Activated CD8-positive, alpha-beta memory T cell treated with anti-CD3 and anti-CD28 coated beads, Interleukin-2, amount 10 ng/mL, durations not matched to agents 7 days and 5 days (primary cell): ENCODE measurements around the gene FKBP1B. TPM values are rescaled to one million over a fixed set of nuclear protein-coding genes. Genes with fewer than 3 reads are reported as not detected.

Experiments
- ATAC-seq: fragments of 150-1000 bp; cut with Tn5 transposase; one replicate; pipeline ENCODE4 v1.10.0; 2021; ENCODE audit warnings: moderate library complexity
- CTCF ChIA-PET: fragments of 350-600 bp; sonication (Branson Sonifier 250); formaldehyde crosslinking; loops from one replicate; lab custom pipeline; 2021; ENCODE audit warnings: antibody characterized with exemption; lab: Charles Lee
- DNase-seq: peaks from one replicate; pipeline ENCODE4 v3.0.0-alpha.2; 2020
- H3K27ac Mint-ChIP-seq: one replicate; pipeline ENCODE4 v1.8.0; 2021; ENCODE audit warnings: mild to moderate bottlenecking, mixed read lengths
- H3K27me3 Mint-ChIP-seq: one replicate; pipeline ENCODE4 v1.8.0; 2021; ENCODE audit warnings: mixed read lengths
- H3K36me3 Mint-ChIP-seq: one replicate; pipeline ENCODE4 v1.8.0; 2021; ENCODE audit warnings: mild to moderate bottlenecking, mixed read lengths
- H3K4me1 Mint-ChIP-seq: one replicate; pipeline ENCODE4 v1.8.0; 2021; ENCODE audit warnings: mixed read lengths
- H3K4me3 Mint-ChIP-seq: one replicate; pipeline ENCODE4 v1.8.0; 2021; ENCODE audit warnings: mild to moderate bottlenecking, moderate library complexity, mixed read lengths
- H3K9me3 Mint-ChIP-seq: one replicate; pipeline ENCODE4 v1.8.0; 2022; ENCODE audit warnings: low read depth, mixed read lengths
- total RNA-seq, 2 experiments: library from RNA; stranded (reverse); gene quantifications; one replicate each; pipeline ENCODE4 v1.2.3, GENCODE V29; 2021

The FKBP1B gene
- total RNA-seq, 2 experiments from 2014 or later = 4.6 to 5.5 TPM

DNA sequence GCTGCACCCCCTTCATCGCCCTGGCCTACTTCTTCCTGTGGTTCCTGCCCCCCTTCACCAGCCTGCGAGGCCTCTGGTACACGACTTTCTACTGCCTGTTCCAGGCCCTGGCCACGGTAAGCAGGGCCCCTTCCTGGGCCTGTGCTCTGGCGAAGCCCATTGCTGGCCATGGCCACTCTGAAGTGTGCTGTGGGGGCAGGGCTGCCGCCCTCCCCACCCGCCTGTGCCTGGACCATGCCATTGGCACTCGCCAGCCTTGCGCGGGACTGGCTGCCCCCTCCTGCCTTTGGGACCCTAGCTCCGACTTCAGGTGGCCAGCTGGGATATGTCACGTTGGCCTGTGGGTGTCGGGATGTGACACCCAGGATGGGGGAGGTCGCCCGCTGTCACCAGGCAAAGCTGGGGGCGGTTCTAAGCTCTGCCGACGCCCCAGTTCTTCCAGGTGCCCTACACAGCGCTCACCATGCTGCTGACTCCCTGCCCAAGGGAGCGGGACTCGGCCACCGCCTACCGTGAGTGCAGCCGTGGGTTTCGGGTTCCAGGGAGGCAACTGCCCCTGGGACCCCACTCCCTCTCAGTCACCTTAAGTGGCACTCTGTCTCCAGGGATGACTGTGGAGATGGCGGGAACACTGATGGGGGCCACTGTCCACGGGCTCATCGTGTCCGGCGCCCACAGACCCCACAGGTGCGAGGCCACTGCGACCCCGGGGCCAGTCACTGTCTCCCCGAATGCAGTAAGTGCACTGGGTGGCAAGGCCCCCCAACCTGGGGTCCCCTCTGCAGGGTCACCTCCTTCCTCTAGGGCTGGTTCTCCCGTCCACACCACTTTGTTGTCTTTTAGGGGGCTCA lies 32.5 kb upstream of the FKBP1B start:
- Mint-ChIP-seq H3K27me3 (peaks cover 7% of the 10 kb centered on the region), H3K36me3 (no peaks in the 10 kb centered on the region), H3K4me1 (no peaks in the 10 kb centered on the region), H3K4me3 (no peak overlapping the region), H3K9me3 (no peaks in the 10 kb centered on the region), H3K27ac (no peak overlapping the region)
- CTCF ChIA-PET = no interaction called here
- no peak for ATAC-seq
- DNase-seq = no peak

DNA sequence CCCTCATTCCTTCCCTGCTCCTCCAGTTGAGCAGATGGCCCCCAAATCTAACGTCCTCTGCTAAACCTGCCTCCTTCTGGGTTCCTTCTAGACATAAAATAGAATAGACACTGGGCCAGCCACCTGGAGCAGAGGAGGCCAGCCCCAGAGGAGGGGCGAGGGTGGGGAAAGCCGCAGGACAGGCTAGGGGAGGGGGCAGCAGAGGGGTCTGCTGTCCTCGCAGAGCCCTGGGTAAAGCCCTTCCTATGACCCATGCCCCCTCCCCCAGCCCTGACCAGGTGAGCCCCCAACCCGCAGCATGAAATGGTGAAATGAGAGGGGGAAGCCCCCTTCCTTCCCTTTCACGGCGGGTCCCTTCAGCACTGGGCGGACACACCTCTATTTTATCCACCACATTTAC lies 31.8 kb upstream of the FKBP1B start:
- no peak for ATAC-seq
- no peaks in the 10 kb centered on the region for H3K9me3 Mint-ChIP-seq
- no peak overlapping the region for H3K27ac Mint-ChIP-seq
- H3K36me3 Mint-ChIP-seq = no peaks in the 10 kb centered on the region
- H3K4me3 Mint-ChIP-seq = no peak overlapping the region
- CTCF ChIA-PET = no interaction called here
- no peak for DNase-seq
- peaks cover 2% of the 10 kb centered on the region for H3K27me3 Mint-ChIP-seq
- no peaks in the 10 kb centered on the region for H3K4me1 Mint-ChIP-seq

DNA sequence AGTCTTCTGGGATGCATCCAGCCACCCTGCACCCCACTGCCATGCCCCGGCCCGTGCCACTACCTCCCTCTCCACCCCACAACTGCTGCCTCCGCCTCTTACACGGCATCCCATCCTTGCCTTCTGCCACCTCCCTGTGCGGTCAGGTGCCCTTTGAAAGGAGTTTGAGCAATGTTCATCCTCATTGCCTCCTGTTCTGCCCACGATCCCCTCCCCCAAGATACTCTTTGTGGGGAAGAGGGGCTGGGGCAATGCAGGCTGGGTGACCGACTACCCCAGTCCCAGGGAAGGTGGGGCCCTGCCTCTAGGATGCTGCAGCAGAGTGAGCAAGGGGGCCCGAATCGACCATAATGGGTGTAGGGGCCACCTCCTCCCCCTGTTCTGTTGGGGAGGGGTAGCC lies 31.3 kb upstream of the FKBP1B start:
- Mint-ChIP-seq H3K9me3 (no peaks in the 10 kb centered on the region), H3K27ac (no peak overlapping the region), H3K4me1 (no peaks in the 10 kb centered on the region), H3K36me3 (no peaks in the 10 kb centered on the region), H3K4me3 (no peak overlapping the region), H3K27me3 (no peaks in the 10 kb centered on the region)
- no peak for ATAC-seq
- CTCF ChIA-PET = no interaction called here
- DNase-seq = no peak

DNA sequence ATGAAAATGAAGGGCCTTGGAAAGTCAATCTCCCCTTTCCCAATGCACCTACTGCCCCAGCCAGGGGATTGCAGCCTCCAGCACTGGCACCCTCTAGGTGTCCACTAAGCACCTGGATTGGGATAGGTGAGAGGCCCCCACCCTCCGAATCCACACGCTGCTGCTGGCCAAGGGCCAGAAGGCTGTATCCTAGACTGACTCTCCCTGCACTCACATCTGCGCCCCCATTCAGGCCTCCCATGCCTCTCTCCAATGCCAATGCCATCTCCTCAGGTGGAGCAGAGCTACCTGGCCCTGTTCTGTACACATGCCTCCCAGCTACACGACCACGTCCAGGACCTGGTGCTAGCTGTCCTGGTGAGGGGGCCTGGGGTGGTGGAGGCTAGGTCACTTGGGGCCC lies 29.8 kb upstream of the FKBP1B start:
- no peaks in the 10 kb centered on the region for H3K4me1 Mint-ChIP-seq
- H3K4me3 Mint-ChIP-seq = no peak overlapping the region
- H3K36me3 Mint-ChIP-seq = no peaks in the 10 kb centered on the region
- DNase-seq (no peak), ATAC-seq (no peak)
- CTCF ChIA-PET = no interaction called here
- H3K27ac Mint-ChIP-seq = peak overlapping the region; percentile 12
- no peaks in the 10 kb centered on the region for H3K9me3 Mint-ChIP-seq
- H3K27me3 Mint-ChIP-seq = no peaks in the 10 kb centered on the region

DNA sequence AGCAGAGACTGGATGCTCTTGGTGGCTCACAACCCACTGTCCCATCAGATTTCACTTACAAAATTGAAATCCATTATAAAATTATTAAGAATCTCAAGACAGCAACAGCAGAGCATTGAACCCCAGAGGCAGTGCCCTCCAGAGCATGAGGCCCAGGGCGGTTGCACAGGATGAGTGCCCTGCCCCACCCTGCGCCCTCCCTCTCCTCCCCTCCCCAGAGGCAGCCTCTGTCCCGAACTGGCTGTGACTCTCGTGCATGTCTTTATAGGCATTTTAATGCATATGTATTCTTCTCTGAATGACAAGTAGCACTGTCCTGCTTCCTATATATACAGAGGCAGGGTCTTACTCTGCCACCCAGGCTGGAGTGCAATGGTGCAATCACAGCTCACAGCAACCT lies 29.3 kb upstream of the FKBP1B start:
- Mint-ChIP-seq H3K4me1 (no peaks in the 10 kb centered on the region), H3K4me3 (no peak overlapping the region), H3K9me3 (no peaks in the 10 kb centered on the region), H3K27me3 (no peaks in the 10 kb centered on the region), H3K27ac (no peak overlapping the region), H3K36me3 (no peaks in the 10 kb centered on the region)
- DNase-seq = no peak
- no peak for ATAC-seq
- CTCF ChIA-PET = no interaction called here

DNA sequence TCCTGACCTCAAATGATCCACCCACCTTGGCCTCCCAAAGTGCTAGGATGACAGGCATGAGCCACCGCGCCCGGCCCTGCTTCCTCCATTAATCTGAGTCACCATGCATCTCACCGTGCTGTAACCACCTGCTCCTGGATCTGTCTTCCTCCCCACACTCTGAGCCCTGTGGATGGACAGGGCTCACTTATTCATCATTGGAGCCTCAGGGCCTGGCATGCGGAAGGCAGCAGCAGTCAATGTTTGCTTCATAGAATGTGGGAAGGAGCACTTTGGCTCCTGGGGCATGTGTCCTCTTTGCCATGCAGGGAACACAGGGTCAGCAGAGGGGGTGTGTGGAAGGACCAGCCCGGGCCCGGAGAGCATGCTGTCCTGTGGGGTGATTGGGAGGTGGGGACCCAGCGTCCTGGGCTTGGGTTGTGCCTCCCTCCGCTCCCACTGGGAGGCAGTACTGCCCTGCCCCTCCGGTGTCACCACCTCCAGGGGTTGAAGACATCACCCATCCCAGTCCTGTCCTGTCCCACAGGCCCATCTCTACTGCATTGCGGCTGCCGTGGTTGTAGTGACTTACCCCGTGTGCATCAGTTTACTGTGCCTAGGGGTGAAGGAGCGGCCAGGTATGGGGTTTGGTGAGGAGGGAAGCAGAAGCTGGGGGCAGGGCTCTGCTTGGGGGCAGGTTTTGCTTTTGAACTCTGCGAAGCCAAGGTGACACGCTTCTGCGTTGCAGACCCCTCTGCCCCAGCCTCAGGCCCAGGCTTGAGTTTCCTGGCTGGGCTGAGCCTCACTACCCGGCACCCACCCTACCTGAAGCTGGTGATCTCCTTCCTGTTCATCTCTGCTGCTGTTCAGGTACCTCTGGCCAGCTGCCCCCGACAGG lies 28.2 kb upstream of the FKBP1B start:
- CTCF ChIA-PET = interaction anchor here (0.9 to 1.6 kb wide), 2 partner anchors 8 to 63 kb away, joined by 3 to 9 read pairs; partner anchors contain the start of gene TP53I3
- peak; percentile 61 for ATAC-seq
- Mint-ChIP-seq H3K27ac (no peak overlapping the region), H3K4me1 (no peaks in the 10 kb centered on the region), H3K27me3 (no peaks in the 10 kb centered on the region), H3K4me3 (no peak overlapping the region), H3K36me3 (peaks cover 2% of the 10 kb centered on the region), H3K9me3 (no peaks in the 10 kb centered on the region)
- DNase-seq = peak; percentile 46

DNA sequence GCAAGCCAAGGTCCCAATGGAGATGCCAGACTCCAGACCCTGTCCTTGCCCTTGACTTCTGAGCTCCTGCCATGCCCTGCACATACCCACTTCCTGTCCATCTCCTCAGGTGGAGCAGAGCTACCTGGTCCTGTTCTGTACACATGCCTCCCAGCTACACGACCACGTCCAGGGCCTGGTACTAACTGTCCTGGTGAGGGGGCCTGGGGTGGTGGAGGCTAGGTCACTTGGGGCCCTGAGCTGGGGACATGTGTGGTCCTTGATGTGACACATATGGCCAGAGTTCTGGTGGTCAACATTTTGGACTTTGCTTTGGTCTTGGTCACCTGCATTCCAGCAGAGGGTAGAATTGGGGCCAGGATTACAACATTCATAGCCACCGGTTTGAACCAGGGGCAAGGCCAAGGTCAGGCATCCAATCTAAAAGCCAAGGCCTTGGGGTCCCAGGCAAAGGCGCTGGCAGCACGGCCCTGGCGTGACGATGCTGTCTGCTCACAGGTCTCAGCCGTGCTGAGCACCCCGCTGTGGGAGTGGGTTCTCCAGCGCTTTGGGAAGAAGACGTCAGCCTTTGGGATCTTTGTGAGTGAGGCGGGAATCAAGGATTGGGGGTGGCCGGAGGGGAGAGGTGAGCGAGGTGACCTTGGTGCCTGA lies 27.1 kb upstream of the FKBP1B start:
- Mint-ChIP-seq H3K36me3 (peaks cover 4% of the 10 kb centered on the region), H3K27ac (no peak overlapping the region), H3K4me3 (no peak overlapping the region), H3K27me3 (no peaks in the 10 kb centered on the region), H3K9me3 (no peaks in the 10 kb centered on the region), H3K4me1 (no peaks in the 10 kb centered on the region)
- CTCF ChIA-PET = interaction anchor here (0.9 to 1.6 kb wide), 2 partner anchors 9 to 62 kb away, joined by 3 to 9 read pairs; partner anchors contain the start of gene TP53I3
- ATAC-seq (no peak), DNase-seq (no peak)

DNA sequence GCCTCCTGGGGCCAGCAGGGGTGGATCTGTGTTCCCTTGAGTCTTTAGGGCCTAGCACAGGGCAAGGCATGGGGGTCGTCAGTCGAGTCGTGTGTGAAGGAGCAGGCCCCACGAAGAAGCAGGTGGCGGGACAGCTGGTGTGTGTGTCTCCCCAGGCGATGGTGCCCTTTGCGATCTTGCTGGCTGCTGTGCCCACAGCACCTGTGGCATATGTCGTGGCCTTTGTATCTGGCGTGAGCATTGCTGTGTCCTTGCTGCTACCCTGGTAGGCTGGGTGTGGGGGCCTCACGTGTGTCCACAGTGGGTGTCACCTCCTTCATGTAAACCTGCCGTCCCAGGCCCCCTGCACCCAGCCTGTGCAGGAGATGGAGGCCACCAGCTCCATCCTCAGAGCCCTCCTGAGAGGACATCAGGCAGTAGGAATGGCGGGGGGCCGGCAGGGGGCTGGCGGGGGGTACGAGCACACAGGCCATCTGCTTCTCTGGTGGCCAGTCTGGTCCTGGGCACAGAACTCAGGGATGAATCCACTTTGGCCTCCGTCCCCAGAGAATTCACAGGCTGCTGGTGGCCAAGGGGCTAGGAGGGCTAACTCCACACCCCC lies 26.5 kb upstream of the FKBP1B start:
- H3K4me1 Mint-ChIP-seq = no peaks in the 10 kb centered on the region
- no peak for ATAC-seq
- CTCF ChIA-PET = interaction anchor here (1.6 kb wide), 1 partner anchor 61 kb away, joined by 9 read pairs; the partner anchor contains the start of gene TP53I3
- H3K9me3 Mint-ChIP-seq = no peaks in the 10 kb centered on the region
- peaks cover 4% of the 10 kb centered on the region for H3K36me3 Mint-ChIP-seq
- no peak for DNase-seq
- no peak overlapping the region for H3K4me3 Mint-ChIP-seq
- no peak overlapping the region for H3K27ac Mint-ChIP-seq
- no peaks in the 10 kb centered on the region for H3K27me3 Mint-ChIP-seq

DNA sequence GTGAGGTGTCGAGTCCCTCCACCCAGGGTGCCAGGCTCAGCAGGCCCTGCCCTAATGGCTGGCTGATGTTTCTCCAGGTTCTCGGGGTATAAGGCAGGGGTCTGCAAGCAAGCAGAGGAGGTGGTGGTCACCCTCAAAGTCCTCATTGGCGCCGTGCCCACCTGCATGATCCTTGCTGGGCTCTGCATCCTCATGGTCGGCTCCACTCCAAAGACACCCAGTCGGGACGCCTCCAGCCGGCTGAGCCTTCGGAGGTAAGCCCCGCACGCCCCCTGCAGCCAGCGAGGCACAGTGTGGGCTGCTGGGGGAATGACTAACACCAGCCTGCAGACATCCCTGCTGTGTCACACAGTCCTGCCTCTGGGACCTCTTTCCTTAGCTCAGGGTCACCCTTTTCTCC lies 25.5 kb upstream of the FKBP1B start:
- no peak overlapping the region for H3K4me3 Mint-ChIP-seq
- H3K36me3 Mint-ChIP-seq = peaks cover 5% of the 10 kb centered on the region
- DNase-seq = no peak
- CTCF ChIA-PET = no interaction called here
- no peak for ATAC-seq
- H3K9me3 Mint-ChIP-seq = no peaks in the 10 kb centered on the region
- H3K27me3 Mint-ChIP-seq = no peaks in the 10 kb centered on the region
- H3K27ac Mint-ChIP-seq = no peak overlapping the region
- H3K4me1 Mint-ChIP-seq = no peaks in the 10 kb centered on the region

DNA sequence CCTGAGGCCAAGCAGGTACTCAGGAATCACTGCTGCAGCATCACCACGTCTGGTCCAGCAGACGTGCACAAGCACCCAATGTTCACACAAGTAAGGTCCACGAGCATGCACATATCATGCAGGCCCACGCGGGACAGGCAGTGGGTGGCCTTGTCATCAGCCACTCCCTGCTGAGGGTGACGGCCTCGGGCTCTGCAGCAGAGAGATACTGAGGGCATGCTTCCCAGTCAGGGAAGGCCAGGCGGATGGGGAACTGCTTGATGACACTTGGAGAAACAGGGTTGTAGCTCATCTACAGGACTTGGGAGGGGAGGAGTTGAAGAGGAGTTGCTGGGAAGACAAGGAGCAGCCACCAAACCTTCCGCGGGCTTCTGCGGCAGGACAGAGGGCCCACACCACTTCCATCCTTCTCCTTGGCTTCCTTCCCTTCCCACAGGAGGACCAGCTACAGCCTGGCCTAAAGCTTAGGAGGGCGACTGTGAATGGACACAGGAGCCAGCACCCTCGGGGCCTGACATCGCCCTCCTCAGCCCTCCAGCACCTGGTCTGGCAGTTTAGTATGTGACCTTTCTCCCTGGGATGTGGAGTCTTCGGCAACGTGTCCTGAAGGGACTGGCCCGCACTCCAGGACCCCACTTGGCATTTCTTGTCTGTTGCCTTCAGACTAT lies 24.4 kb upstream of the FKBP1B start:
- no peak overlapping the region for H3K4me3 Mint-ChIP-seq
- no peaks in the 10 kb centered on the region for H3K9me3 Mint-ChIP-seq
- DNase-seq = no peak
- ATAC-seq = no peak
- H3K36me3 Mint-ChIP-seq = peaks cover 15% of the 10 kb centered on the region
- peaks cover 3% of the 10 kb centered on the region for H3K4me1 Mint-ChIP-seq
- H3K27ac Mint-ChIP-seq = no peak overlapping the region
- no peaks in the 10 kb centered on the region for H3K27me3 Mint-ChIP-seq
- CTCF ChIA-PET = no interaction called here

DNA sequence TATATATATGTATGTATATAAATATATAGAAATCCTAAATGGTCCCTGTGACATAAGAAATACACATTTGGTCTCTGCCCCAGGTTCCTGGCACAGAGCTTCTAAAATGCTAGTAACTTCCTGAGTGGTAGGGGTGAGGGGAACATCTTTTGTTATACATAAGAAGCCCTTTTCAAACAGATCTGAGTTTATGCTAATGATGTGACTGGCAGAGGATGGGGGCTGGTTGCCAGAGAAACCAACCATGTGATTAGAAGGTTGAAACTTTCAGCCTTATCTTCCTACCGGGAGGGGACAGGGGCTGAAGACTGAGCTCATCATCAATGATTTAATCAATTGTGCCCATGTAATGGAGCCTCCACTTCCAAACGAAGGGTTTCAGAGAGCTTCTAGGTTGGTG lies 23.3 kb upstream of the FKBP1B start:
- no peaks in the 10 kb centered on the region for H3K27me3 Mint-ChIP-seq
- H3K4me1 Mint-ChIP-seq = peaks cover 6% of the 10 kb centered on the region
- CTCF ChIA-PET = no interaction called here
- DNase-seq (no peak), ATAC-seq (no peak)
- no peak overlapping the region for H3K4me3 Mint-ChIP-seq
- H3K27ac Mint-ChIP-seq = no peak overlapping the region
- H3K9me3 Mint-ChIP-seq = no peaks in the 10 kb centered on the region
- H3K36me3 Mint-ChIP-seq = peaks cover 20% of the 10 kb centered on the region

DNA sequence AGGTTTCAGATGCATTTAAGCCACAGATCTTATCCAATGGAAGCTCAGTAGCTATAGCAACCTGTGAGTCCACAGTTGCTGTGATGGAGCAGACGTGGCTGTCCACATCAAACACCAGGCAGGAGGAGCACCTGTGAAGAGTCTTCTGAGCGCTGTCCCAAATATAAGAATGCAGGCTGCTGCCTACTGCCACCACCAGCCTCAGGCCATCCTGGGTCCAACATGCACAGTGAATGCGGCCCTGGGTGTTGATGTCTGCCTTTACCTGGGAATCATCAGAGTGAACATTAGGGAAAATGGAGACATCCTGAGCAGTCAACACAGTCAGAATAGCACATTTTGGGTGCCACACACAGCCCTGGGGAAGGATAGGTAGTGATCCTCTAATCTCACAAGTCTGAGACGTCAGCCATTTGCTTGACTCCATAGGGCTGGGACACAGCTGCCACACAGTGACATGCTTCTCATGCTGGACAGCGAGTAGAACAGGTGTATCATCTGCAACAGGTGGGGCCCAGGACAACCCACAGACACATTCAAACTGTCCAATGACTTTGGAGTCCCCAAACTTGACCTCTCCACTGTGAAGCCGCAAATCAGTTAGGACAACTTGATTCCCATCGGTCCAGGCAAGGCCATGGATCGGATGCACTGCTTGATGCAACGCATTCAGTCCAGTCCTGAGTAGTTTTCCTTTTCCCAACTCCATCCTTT lies 10.6 kb upstream of the FKBP1B start:
- H3K4me1 Mint-ChIP-seq = peaks cover 10% of the 10 kb centered on the region

More for the DNA sequence above, 10.6 kb upstream of the FKBP1B start:
- DNase-seq (no peak), ATAC-seq (no peak)
- H3K4me3 Mint-ChIP-seq = no peak overlapping the region
- CTCF ChIA-PET = no interaction called here
- peaks cover 23% of the 10 kb centered on the region for H3K36me3 Mint-ChIP-seq
- no peaks in the 10 kb centered on the region for H3K27me3 Mint-ChIP-seq
- no peak overlapping the region for H3K27ac Mint-ChIP-seq
- no peaks in the 10 kb centered on the region for H3K9me3 Mint-ChIP-seq
